Globus pallidus (tissue), 1 donor: ENCODE measurements around the gene ZNF444.

ENCODE experiments used
- DNase-seq: peaks from one replicate; pipeline ENCODE4 v3.0.0-alpha.2; 2015; ENCODE audit warnings: low spot score

The ZNF444 gene

DNA sequence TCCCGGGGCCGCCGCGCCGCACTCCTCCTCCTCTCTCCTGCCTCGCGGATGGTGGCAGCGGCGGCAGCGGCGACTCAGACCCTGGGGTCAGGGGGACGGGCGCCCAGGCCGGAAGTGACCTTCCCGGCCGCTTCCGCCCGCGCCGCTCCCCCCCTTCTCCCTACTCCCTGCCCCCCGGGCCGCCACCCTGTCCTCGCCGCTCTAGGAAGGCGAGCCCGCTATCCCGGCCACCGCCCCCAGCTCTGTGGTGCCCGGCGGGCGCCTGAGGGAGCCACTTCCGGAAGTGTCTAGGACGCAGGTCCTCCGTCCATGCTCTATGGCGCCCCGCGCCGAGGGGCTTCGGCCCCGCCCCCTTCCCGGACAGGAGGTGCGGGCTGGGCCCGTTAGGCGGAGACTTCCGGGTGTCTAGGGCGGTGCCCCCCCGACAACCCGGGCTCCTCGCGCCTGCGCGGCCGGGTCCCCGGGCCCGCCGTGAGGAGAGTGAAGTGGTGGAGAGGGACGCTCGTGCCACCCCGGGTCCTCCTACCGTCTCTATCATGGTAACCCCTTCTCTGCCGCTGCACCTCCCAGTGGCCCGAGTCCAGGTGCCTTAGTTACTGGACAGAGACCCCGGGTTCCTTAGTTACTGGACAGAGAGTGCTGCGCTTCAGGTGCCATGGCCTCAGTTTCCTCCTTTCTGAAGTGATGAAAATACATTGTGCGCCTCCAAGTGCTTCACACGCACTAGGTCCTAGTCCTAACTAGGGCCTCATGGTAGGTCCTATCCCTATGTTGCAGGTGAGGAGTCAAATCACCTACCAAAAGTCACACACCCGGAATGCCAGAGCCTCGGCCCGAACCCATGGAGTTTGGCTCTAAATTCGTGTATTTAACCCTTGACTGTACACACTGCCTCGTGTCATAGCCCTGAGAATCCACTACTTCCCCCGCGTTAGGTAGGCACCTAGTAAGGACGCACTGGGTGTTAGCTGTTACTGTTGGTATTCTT, 19.6 kb upstream of the ZNF444 start, which contains the start of gene ZNF787:
TSS of gene ZNF787 (minus strand) at position 116 of the 988 bp plus-strand sequence. CDS start 18,078 bp downstream, outside the sequence.
- DNase-seq, result peak; percentile 99

DNA sequence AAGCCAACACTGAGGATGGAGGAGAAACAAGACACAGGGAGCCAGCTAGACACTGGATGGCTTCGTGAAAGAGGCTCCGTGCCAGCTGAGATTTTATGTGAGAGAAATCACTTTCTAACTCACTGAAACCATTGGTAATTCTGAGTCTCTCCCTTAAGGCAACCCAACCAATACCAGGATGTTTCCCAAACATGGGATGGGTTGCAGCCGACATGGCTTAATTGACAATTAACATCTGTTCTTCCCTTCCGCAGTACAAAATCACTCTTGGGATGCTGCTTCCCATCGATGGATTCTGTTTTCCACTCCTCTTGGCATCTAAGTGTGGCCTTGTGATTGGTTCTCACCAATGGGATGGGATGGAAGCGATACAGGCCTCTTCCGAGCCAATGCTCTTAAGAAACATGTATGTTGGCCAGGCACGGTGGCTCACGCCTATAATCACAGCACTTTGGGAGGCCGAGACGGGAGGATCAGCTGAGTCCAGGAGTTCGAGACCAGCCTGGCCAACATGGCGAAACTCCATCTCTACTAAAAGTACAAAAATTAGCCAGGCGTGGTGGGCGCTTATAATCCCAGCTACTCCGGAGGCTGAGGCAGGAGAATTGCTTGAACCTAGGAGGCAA, 17.7 kb upstream of the ZNF444 start:
- no peak for DNase-seq

DNA sequence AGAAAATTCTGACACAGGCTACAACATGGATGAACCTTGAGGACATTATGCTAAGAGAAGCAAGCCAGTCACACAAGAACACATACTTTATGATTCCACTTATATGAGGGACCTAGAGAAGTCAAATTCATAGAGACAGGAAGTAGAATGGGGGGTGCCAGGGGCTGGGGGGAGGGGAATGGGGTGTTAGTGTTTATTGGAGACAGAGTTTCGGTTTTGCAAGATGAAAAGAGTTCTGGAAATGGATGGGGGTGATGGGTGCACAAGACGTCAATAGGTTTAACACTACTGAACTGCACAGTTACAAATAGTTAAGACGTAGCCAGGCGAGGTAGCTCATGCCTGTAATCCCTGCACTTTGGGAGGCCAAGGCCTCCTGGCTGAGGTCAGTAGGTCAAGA, 16.5 kb upstream of the ZNF444 start:
- DNase-seq, result no peak

DNA sequence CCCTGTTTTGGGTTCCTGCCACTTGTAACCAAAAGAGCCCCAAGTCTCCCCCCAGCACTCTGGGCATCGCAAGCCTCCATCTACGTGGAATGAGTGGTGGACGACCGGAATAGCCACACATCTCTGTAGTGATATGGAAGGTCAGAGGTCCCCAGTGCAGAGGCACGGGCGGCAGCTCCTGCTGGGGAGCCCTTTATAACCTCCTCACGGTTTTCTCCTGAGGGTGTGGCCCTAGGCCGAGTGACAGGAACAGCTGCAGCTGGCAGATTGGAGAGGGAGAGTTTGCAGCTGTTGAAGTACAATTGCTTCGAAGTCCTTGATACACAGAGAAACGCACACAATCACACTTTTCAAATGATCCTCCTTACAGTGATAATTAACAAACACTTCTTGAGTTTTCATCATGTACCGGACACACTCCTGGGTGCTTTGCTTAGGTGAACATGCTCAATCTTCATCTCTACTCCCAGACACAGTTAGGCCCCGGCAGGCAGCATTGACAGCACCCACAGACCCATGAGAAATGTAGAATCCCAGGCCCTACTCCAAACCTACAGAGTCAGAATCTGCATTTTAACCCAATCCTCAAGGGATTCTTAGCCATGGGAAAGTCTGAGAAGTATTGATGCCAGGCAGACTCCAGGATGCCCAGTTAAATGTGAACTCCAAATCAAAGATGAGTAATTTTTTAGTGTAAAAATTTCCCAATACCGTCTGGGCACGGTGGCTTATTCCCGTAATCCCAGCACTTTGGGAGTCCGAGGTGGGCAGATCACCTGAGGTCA, 15.1 kb upstream of the ZNF444 start:
- DNase-seq, result no peak

DNA sequence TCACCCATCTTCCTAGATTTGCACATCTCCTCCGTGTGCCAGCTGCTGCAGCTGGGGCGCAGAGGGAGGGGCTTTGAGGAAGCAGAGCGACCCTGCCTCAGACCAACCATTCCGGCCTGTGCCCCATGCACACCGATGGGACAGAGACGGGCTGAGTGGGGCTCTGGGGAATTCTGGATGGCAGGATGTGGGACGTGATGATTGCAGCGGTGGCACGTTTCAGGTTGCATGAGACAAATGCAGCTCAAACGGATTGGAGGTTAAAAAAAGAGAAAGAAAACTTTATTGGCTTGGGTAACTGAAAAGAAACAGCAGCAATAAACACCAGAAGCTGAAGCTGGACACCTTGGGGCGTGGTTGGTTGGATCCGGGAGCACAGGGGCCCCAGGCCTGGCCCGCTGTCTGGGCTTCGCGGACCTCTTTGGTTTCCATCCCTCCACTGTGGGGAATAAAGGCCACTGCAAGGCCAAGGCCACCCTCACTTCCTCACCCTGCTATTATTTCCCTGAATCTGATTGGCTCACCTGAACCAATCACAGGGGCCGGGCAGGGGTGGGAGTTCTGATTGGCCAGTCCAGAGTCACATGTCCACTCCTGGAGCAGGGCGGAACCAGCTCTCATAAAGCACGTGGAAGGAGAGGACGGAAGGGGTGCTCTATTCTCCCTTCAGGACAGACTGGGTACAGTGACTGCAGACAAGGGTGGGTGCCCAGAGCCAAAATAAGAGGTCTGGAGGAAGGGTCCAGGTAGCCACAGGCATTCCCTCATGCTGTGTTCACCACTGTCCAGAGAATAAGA, 13.9 kb upstream of the ZNF444 start:
- DNase-seq, result no peak

DNA sequence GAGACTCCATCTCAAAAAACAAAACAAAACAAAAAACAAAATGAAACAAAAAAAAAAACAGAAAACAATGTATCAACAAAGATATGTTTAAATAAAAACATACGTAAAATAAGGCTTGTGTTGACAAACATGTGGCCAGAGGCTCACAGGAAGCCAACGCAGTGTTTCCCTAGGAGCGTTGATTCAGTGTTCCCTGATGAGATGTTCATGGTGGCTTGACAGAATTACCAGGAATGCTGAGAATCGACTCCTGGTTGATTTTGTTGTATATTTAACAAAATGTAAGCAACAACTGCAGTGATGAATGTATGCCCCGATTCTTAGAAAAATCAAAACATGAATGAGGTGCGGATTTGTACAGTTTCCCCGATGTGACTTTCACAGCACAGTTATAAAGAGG, 11.1 kb upstream of the ZNF444 start:
- no peak for DNase-seq

DNA sequence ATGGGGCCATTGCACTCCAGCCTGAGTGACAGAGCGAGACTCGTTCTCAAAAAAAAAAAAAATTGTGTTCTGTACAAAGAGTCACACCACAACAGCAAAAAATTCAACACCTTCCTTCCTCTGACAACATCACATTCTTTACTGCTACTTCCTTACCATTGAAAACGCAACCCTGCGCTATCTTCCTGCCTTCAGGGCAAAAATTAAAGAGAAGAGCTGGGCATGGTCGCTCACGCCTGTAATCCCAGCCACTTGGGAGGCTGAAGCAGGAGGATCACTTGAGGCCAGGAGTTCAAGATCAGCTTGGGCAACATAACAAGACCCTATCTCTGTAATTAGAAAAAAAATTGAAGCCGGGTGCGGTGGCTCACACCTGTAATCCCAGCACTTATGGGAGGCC, 9.4 kb upstream of the ZNF444 start:
- no peak for DNase-seq

DNA sequence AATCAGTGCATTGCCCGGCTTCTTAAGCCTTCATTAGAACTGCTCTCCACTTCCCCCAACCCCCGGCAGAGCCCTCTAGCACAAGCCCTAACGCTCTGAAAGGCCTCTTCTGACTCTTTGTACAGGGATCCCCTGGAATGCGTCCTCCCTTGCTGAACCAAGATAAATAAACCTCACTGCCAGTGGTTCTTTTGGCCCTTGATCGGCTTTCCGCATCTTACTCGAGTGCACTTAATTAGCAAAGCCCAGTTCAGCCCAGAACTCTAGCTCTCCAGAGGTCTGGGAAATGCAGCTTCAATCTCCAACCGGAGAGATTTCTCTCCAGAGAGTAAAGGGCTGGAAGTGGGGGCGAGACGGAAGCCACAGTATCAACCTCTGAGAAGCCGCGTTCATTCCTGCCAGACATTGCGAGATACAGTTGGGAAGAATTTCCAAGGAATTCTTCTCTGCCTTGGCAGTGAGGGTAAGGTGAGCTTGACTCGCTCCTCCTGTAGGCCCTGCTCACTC, 8.7 kb upstream of the ZNF444 start:
- no peak for DNase-seq

DNA sequence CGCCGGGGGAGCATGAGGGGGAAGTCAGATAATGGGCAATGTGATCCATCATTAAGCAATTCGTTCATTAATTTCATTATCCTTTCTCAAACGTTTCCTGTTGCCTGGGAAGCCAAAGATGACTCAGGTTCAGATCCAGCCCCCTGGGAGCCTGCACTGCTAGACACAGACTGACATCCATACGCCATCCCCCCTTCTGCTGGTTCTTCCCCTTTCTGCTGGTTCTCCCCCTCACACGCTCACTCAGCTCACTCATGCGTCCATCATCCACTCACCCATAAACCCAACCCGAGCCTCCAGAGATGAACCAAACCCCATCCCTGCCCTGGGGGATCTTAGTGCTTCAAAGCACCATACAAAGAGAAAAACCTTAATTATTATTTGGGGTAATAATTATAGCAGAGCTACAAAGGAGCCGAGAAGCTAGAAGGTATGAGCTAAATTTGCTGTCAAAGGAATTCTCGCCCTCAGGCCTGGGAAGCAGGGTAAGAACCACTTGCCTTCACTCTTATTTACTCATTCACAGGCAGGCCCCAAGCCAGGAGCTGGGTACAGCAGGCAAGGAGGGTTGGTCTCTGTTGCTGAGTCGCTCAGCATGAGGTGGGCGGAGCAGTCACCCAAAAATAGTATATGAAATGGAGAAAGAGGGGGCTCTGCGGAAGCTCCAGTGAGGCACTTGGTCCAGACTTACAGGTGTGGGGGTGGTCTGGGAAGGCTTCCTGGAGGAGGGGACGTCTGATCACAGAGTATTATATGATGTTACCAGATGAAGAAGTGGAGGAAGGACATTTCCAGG, 7.0 kb upstream of the ZNF444 start:
- no peak for DNase-seq

DNA sequence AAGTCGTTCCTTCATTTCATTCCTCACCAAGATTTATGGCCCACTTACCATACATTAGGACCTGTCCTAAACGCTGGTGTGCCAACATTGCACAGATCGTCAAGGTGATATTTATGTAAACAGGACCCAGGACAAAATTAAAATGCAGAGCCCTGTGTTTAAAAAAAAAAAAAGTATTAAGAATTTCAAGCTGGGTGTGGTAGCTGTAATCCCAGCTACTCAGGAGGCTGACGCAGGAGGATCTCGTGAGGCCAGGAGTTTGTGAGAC, 6.5 kb upstream of the ZNF444 start:
- DNase-seq, result no peak

DNA sequence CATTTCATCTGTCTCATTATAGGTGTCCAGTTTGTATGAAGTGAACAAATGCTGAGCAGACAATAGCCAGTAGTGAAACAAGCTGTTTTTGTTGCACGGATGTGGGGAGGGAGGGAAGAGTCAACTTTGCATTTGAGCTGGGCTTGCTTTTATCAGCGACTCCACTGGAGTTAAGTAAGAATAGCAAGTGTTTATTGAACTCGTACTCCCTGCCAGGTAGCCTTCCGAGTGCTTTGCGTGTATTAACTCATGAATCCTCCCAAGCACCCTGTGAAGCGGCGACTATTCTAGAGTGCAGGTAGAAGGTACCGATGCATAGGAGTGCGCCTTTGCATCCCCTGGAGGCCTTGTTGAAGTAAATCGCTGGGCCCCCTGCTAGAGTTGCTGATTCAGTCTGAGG, 4.7 kb upstream of the ZNF444 start:
- no peak for DNase-seq

DNA sequence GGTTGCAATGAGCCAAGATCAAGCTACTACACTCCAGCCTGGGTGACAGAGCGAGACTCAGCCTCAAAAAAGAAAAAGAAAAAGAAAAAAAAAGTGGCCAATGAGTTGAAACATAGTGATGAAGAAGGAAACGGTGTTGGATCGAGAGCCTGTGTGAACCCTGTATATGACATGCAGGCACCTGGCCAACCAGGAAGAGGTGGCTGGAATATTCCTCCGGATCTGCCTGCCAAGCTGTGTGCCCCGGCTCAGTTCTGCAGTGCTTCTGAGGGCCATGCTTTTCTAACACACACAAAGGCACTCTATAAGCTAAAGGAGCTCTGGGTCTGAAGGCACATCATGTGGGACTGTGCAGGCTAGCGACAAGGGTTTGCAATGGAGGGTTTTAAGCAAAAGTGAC, 3.7 kb upstream of the ZNF444 start:
- DNase-seq, result no peak

DNA sequence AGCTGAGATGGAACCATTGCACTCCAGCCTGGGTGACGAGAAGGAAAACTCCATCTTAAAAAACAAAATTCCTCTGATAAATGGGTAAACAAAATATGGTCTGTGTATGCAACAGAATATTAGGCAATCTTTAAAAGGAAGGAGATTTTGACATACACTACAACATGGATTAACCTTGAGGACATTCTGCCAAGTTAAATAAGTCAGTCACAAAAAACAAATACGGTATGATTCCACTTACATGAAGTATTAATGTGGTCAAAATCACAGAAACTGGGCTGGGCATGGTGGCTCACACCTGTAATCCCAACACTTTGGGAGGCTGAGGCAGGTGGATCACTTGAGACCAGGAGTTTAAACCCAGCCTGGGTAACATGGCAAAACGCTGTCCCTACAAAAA, 3.0 kb upstream of the ZNF444 start:
- no peak for DNase-seq

DNA sequence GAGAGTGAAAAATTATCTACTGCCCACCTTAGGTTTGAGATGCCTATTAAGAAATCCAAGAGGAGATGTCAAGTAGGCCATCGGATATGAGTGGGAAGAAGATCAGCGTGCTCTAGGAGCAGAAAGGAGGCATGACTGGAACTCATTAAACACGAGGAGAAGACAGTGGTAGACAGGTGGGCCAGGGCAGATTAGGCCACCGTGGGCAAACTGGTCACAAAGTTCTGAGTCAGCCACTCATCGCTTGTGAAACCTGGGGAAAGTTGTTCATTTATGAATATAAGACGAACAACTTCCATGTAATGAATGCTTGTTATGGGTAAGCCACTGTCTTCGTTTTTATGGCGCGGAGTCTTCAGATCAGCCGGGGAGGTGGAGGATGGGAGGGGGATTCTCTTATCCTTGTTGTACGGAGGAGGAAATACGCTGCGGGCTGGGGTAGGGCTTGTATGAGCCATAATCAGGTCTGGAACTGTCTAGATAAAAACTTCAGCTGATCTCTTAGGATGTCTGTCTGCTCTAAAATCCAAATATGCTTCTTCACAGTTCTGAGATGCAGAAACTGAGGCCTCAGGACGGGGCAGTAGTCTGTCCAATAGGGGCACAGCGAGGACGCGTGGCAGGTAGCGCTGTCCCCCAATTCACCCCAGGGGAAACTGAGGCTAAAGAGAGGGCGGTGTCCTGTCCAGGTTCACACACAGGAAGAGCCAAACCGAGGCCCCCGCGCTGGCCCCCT, 1.1 kb upstream of the ZNF444 start:
- DNase-seq, result no peak

DNA sequence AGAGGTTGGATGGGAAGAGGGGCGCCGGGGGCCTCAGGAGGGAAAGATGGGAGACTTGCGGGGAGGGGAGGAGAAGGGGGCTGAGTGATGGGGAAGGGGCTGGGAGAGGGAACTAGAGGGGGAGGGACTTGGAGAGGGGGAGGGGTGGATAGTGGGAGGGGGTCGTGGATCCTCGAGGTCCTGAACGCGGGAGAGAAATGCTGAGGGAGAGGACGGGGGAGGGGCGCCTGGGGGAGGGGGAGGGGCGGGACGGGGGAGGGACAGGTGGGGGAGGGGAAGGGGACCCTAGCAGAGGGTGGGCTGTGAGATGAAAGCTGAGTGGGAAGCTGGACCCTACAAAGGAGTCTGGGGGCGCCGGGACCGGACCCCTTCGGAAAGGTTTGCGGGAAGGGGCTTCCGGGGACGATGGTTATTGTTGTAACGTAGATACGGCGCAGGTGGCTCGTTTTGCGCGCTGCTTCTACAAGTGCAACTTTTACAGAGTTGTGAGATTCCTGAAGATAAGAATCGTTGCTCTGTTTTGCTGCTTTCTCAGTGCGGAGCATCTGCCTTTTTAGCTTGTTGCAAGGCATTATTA, 418 bp downstream of the ZNF444 start:
- DNase-seq, result no peak

DNA sequence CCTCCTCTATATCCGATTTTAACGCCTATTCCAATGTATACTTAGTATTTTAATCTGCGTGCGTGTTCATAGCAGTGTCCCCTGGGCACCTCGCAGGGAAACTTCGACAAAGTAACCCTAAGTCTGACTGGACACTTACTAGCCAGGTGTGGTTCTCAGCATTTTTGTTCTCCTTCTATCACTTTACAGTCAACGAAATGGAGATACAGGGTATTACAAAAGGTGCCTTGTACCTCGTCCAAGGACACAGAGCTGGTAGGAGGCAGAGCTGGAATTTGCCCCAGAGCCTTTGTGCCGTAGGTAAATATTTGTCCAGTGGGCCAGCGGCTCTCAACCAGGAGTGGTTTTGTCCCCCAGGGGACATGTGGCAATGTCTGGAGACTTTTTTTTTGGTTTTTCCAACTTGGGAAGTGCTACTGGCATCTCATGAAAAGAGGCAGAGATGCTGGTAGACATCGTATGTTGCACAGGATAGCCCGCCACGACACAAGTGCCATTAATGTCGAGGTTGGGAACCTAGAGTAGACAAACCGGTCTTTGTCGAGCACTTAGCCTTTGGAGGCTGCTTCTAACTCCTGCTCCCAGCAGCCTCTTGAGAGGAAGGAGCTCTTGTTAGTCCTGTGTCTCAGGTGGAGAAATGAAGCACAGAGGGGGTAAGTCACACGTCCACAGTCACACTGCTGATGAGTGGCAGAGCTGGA, 1.1 kb downstream of the ZNF444 start:
- DNase-seq, result no peak

DNA sequence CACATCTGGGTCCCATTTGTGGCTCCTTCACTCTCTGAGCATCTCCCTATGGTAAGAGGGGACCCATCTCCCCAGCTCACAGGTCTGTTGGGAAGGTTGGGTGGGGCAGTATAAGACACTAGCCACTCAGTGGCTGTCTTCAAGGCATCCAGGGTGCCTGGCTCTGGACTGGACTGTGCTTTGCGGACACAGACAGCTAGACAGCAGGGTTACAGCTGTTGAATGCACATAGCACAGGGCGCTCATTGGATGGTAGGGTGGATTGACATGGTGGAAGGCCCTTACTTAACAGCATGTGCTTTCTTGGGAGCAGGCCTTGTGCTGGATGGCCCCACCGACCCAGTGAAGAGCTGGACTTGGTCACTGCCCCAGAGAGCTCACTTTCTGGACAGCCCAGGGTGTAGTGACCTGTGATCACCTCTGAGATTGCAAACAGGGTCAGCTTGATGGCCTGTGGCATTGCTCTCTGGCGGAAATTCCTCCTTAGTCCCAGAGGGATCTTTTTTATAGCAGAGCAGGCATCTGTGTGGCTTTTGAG, 1.9 kb downstream of the ZNF444 start:
- DNase-seq, result no peak

DNA sequence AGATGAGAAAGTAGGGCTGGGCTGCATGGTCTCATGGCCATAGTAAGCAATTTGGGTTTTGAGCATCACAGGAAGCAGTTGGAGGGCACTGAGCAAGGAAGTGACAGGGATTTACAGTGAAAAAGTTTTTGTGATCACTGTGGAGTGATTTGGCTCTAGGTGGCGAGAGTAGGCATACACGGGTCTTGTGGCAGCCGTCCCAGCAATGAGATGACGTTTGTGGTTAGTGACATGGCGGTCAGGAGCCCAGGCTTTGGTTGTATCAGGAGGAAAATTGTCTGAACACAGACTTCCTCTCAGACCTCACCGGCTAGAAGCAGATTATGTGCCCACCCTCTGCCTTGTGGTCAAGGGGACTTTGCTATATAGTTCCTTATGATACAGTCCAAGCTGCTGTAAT, 3.3 kb downstream of the ZNF444 start:
- no peak for DNase-seq

DNA sequence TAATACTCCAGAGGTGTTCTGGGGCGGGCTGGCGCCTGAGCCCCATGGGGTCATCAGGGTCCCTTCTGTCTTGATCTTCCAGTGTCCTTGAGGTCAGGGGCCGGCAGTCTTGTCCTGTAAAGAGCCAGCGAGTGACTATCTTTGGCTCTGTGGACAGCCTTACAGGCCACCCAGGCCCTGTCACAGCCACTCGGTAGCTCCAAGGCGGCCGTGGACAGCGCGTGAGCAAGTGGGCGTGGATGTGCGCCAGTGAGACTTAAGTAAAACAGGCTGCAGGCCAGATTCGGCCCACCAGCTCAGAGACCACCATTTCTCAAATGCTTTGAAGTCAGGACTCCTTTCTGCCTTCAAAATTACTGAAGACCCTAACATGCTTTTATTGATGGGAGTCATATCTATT, 3.7 kb downstream of the ZNF444 start:
- no peak for DNase-seq
